Kidney (tissue), 14 donors: ENCODE measurements around the gene ADIPOQ. TPM values are rescaled to one million over a fixed set of nuclear protein-coding genes. Genes with fewer than 3 reads are reported as not detected.
"Not testable (repeated sequence)": the region's sequence is repeated elsewhere in the genome, so short reads cannot be mapped to it uniquely, and the experiment has no call there.

ENCODE experiments used
- DNase-seq, 5 donors: peaks; one replicate each; pipeline ENCODE4 v3.0.0-alpha.2; 2013 to 2020
- FAIRE-seq: peaks from 2 replicates; lab custom pipeline; 2012; peaks lifted over from hg19 to GRCh38; lab: Jason Lieb, UNC
- H3K27ac ChIP-seq, 2 donors: one replicate each; pipeline ENCODE4 v1.7.0; 2013; ENCODE audit warnings: low read depth in 2 of 2, low read length in 2 of 2, inconsistent platforms in 1 of 2
- H3K27me3 ChIP-seq: one replicate; pipeline ENCODE4 v1.7.1; 2013; ENCODE audit warnings: low read length, inconsistent platforms; ENCODE audit not compliant: control insufficient read depth, insufficient read depth
- H3K36me3 ChIP-seq, 3 donors: one replicate each; pipeline versions ENCODE4 v1.7.0 to v1.7.1; 2013; ENCODE audit warnings: low read length in 3 of 3, control low read depth in 1 of 3, inconsistent platforms in 1 of 3; ENCODE audit not compliant: insufficient read depth in 3 of 3, control insufficient read depth in 2 of 3
- H3K4me1 ChIP-seq, 3 donors: one replicate each; pipeline versions ENCODE4 v1.7.0 to v1.7.1; 2013; ENCODE audit warnings: low read length in 3 of 3, inconsistent platforms in 1 of 3, low read depth in 1 of 3; ENCODE audit not compliant: control insufficient read depth in 2 of 3, insufficient read depth in 2 of 3
- H3K4me3 ChIP-seq, 3 donors: one replicate each; pipeline versions ENCODE4 v1.7.0 to v1.8.1; 2013; ENCODE audit warnings: low read length in 3 of 3, control low read depth in 1 of 3, inconsistent platforms in 1 of 3
- H3K9ac ChIP-seq, 3 donors: one replicate each; pipeline versions ENCODE4 v1.7.0 to v1.7.1; 2013; ENCODE audit warnings: low read length in 3 of 3, control low read depth in 1 of 3, inconsistent platforms in 1 of 3
- H3K9me3 ChIP-seq, 3 donors: one replicate each; pipeline versions ENCODE4 v1.7.0 to v1.7.1; 2013; ENCODE audit warnings: low read length in 3 of 3, control low read depth in 1 of 3, inconsistent platforms in 1 of 3; ENCODE audit not compliant: control insufficient read depth in 2 of 3, insufficient read depth in 1 of 3
- CTCF ChIP-seq: IDR thresholded peaks from 3 replicates; pipeline ENCODE4 v1.5.1; 2012; ENCODE audit warnings: mild to moderate bottlenecking, moderate library complexity, borderline replicate concordance; ENCODE audit not compliant: insufficient read depth; ENCODE audit errors: extremely low read depth
- intact Hi-C: fragments of 100-400 bp; cut with DNase I; formaldehyde crosslinking; loops from one replicate; pipeline ENCODE4 v1.11.1; 2022
- polyA plus RNA-seq: library from polyadenylated mRNA; stranded (reverse); fragments of 350-450 nt; fragmentation: Illumina TruSeq; extraction: RNeasy Lipid Tissue Mini Kit (QIAGEN cat#74804); gene quantifications from one replicate; pipeline ENCODE4 v1.2.3, GENCODE V29; 2014; ENCODE audit warnings: low read depth, low replicate concordance; ENCODE audit not compliant: insufficient read depth
- total RNA-seq: library from RNA; stranded (reverse); fragmentation: NEBNext Ultra II Directional; extraction: Animal tissue kit (Norgen Biotek cat#: 25700); gene quantifications from one replicate; pipeline ENCODE4 v1.2.1, GENCODE V29; 2021
- donor health status: control.
- donor health status: control.
- donor health status: control.
- donor health status: control.
- donor health status: control.
- donor health status: DM: yes; HTN: yes; CAD: no.
- donor health status: Normal renal cell carcinoma (clear cell type).

The ADIPOQ gene
- total and polyA plus RNA-seq, 2 donors from 2014 or later = not detected

DNA sequence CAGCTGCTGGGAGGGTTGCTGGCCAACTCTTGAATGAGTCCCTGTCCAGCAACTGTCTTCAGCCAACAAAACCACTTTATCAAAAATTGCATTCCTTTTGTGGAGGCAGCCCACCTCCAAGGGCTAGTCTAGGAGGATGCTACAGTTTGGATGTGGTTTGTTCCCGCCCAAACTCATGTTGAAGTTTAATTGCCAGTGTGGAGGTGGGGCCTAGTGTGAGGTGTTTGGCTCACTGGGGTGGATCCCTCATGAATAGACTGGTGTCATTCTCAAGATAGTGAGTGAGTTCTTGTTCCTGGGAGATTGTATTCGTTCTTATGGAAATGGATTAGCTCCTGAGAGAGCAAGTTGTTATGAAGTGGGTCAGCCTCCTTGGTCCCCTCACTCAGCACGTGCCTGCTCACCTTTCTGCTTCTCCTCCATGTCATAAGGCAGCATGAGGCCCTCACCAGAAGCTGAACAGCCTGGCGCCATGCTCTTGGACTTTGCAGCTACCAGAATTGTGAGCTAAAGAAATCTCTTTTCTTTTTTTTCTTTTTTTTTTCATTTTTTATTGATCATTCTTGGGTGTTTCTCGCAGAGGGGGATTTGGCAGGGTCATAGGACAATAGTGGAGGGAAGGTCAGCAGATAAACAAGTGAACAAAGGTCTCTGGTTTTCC lies 32.0 kb upstream of the ADIPOQ start:
- H3K27ac ChIP-seq = no peak overlapping the region
- TF ChIP-seq CTCF = no peak
- no peaks in the 10 kb centered on the region for H3K27me3 ChIP-seq
- DNase-seq (no peak), FAIRE-seq (no peak)
- H3K4me1 ChIP-seq = peaks cover 0 to 10% (median 4%) of the 10 kb centered on the region in 3 donors
- no peak overlapping the region for H3K4me3 ChIP-seq
- no peaks in the 10 kb centered on the region for H3K9me3 ChIP-seq
- no peaks in the 10 kb centered on the region for H3K36me3 ChIP-seq
- H3K9ac ChIP-seq = no peak overlapping the region
- intact Hi-C loops = no loop called here

GRCh38 chr3:186811313-186811712 lies 31.2 kb upstream of the ADIPOQ start:
- H3K9me3 ChIP-seq, H3K4me1 ChIP-seq, H3K36me3 ChIP-seq, H3K9ac ChIP-seq, H3K27ac ChIP-seq, intact Hi-C loops, H3K4me3 ChIP-seq, H3K27me3 ChIP-seq, FAIRE-seq, DNase-seq: not testable (repeated sequence)

GRCh38 chr3:186814100-186814499 lies 28.4 kb upstream of the ADIPOQ start:
- no peak for TF ChIP-seq CTCF
- no peaks in the 10 kb centered on the region for H3K9me3 ChIP-seq
- H3K4me3 ChIP-seq = no peak overlapping the region
- DNase-seq (no peak), FAIRE-seq (no peak)
- H3K4me1 ChIP-seq = no peaks in the 10 kb centered on the region
- no peak overlapping the region for H3K27ac ChIP-seq
- H3K27me3 ChIP-seq = no peaks in the 10 kb centered on the region
- intact Hi-C loops = no loop called here
- no peaks in the 10 kb centered on the region for H3K36me3 ChIP-seq
- H3K9ac ChIP-seq = no peak overlapping the region

DNA sequence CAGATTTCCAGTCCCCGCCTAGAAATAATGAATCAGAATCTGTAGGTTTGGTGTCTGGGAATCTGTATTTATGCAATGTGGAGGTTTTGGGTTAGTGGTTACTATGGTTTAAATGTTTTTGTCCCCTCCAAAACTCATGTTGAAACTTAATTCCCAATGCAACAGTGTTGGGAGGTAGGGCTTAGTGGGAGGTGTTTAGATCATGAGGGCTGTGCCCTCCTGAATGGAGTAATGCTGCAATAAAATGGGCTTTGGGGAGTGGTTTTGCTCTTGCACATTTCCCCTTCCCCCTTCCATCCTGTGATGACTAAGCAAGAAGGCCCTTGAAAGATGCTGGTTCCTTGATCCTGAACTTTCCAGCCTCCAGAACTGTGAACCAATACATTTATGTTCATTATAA lies 27.1 kb upstream of the ADIPOQ start:
- Histone ChIP-seq H3K4me3 (no peak overlapping the region), H3K9ac (no peak overlapping the region), H3K27me3 (no peaks in the 10 kb centered on the region), H3K9me3 (no peaks in the 10 kb centered on the region), H3K36me3 (no peaks in the 10 kb centered on the region), H3K27ac (no peak overlapping the region), H3K4me1 (no peaks in the 10 kb centered on the region)
- intact Hi-C loops = no loop called here
- no peak for TF ChIP-seq CTCF
- DNase-seq (no peak), FAIRE-seq (no peak)
